Panc1 (cell line): ENCODE measurements around the gene BBX. TPM values are rescaled to one million over a fixed set of nuclear protein-coding genes. Genes with fewer than 3 reads are reported as not detected.

Experiments
- ATAC-seq: fragments of 200-7000 bp; cut with Tn5 transposase; 2 replicates; pipeline ENCODE4 v1.9.1; 2020; ENCODE audit warnings: mild to moderate bottlenecking, moderate library complexity
- BruUV-seq: library from RNA; stranded (reverse); fragments of 400-500 nt; replicated peaks from 2 replicates; lab custom pipeline; 2021; lab: Mats Ljungman, UMichigan
- CTCF ChIA-PET: fragments of 300-600 bp; sonication (Branson Sonifier 250); formaldehyde crosslinking; loops from one replicate; lab custom pipeline; 2022; ENCODE audit warnings: antibody characterized with exemption; lab: Charles Lee
- POLR2A ChIA-PET: fragments of 300-600 bp; sonication (Branson Sonifier 250); formaldehyde crosslinking; loops from one replicate; lab custom pipeline; 2022; ENCODE audit warnings: antibody characterized with exemption; lab: Charles Lee
- DNase-seq: peaks from one replicate; pipeline ENCODE4 v3.0.0-alpha.2; 2010; ENCODE audit warnings: low read depth, low spot score
- H3K27ac ChIP-seq: 2 replicates; pipeline ENCODE4 v1.5.1; 2011; ENCODE audit warnings: mild to moderate bottlenecking, low read length, inconsistent platforms
- H3K27me3 ChIP-seq: fragments of 200-500 bp; sonication (Bioruptor generic); 2 replicates; pipeline ENCODE4 v1.6.0; 2014; ENCODE audit warnings: low read length, inconsistent platforms; ENCODE audit not compliant: control insufficient read depth, insufficient read depth
- H3K36me3 ChIP-seq: fragments of 200-500 bp; sonication (Bioruptor generic); 2 replicates; pipeline ENCODE4 v1.5.1; 2014; ENCODE audit warnings: inconsistent platforms, mild to moderate bottlenecking, low read length, moderate library complexity; ENCODE audit not compliant: control insufficient read depth, insufficient read depth
- H3K4me1 ChIP-seq: 2 replicates; pipeline ENCODE4 v1.5.1; 2011; ENCODE audit warnings: inconsistent platforms, mild to moderate bottlenecking, low read length, moderate library complexity; ENCODE audit not compliant: control insufficient read depth, insufficient read depth
- H3K4me3 ChIP-seq, 2 experiments: 2 replicates each; pipeline ENCODE4 v1.5.1; 2011 to 2012; ENCODE audit warnings: low read depth in 2 of 2, low read length in 2 of 2, mild to moderate bottlenecking in 2 of 2, inconsistent platforms in 1 of 2, moderate library complexity in 1 of 2
- H3K9me3 ChIP-seq: fragments of 200-500 bp; sonication (Bioruptor generic); 2 replicates; pipeline ENCODE4 v1.5.1; 2014; ENCODE audit warnings: low read depth, mild to moderate bottlenecking, inconsistent platforms, low read length, moderate library complexity; ENCODE audit not compliant: control insufficient read depth, insufficient read depth
- CTCF ChIP-seq: fragments of 450-650 bp; IDR thresholded peaks from 2 replicates; pipeline ENCODE4 v1.5.1; 2017; ENCODE audit warnings: mild to moderate bottlenecking
- POLR2AphosphoS5 ChIP-seq: IDR thresholded peaks from 2 replicates; pipeline ENCODE4 v1.6.1; 2012; ENCODE audit warnings: mild to moderate bottlenecking, low read depth, low read length, moderate library complexity
- REST ChIP-seq, 2 experiments: IDR thresholded peaks; 2 replicates each; pipeline ENCODE4 v1.6.1; 2011 to 2012; ENCODE audit warnings: low read depth in 2 of 2, control low read depth in 1 of 2, low read length in 1 of 2, mild to moderate bottlenecking in 1 of 2, moderate library complexity in 1 of 2; ENCODE audit not compliant: insufficient read depth in 1 of 2
- SIN3A ChIP-seq: IDR thresholded peaks from 2 replicates; pipeline ENCODE4 v1.6.1; 2012; ENCODE audit warnings: low read depth, mild to moderate bottlenecking, low read length, moderate library complexity, borderline replicate concordance; ENCODE audit not compliant: insufficient read depth
- TCF7L2 ChIP-seq: IDR thresholded peaks from 2 replicates; pipeline ENCODE4 v1.6.1; 2011; ENCODE audit warnings: mild to moderate bottlenecking, low read depth, low read length, inconsistent platforms
- in situ Hi-C: cut with HindIII; loops from 2 replicates; pipeline ENCODE4 v1.10.0; 2016; ENCODE audit warnings: low sequenced_read_pairs, low pct_unique_long_range_greater_than_20kb
- intact Hi-C: fragments of 100-400 bp; cut with micrococcal nuclease; formaldehyde crosslinking; loops from one replicate; pipeline ENCODE4 v1.10.0; 2022; ENCODE audit not compliant: unreplicated experiment
- total RNA-seq: library from RNA; stranded (reverse); gene quantifications from one replicate; pipeline ENCODE4 v1.2.1, GENCODE V29; 2021; ENCODE audit not compliant: unreplicated experiment

Gene BBX
- total RNA-seq, 1 experiment from 2014 or later: 28.5 TPM

GRCh38 chr3:107540857-107541256 lies 18.1 kb downstream of the BBX start:
- BruUV-seq: no TSS peak
- DNase-seq: no peak
- in situ Hi-C loops (no loop called here), intact Hi-C loops (no loop called here)
- Histone ChIP-seq H3K27ac (no peak overlapping the region), H3K9me3 (no peaks in the 10 kb centered on the region), H3K36me3 (no peaks in the 10 kb centered on the region), H3K4me1 (no peaks in the 10 kb centered on the region), H3K4me3 (no peak overlapping the region), H3K27me3 (no peaks in the 10 kb centered on the region)
- CTCF ChIA-PET: no interaction called here
- POLR2A ChIA-PET: no interaction called here
- no peak for ATAC-seq
- TF ChIP-seq TCF7L2 (no peak), REST (IDR thresholded peaks at IDR 0.05; ENCODE audit: insufficient read depth in 1 of 2, low read depth in 2 of 2, low read length in 1 of 2) (no peak), POLR2AphosphoS5 (no peak), CTCF (no peak), SIN3A (no peak)

- TF ChIP-seq POLR2AphosphoS5 (no peak), REST (IDR thresholded peaks at IDR 0.05; ENCODE audit: insufficient read depth in 1 of 2, low read depth in 2 of 2, low read length in 1 of 2) (no peak), TCF7L2 (no peak), CTCF (no peak), SIN3A (no peak)
- H3K27ac ChIP-seq: no peak overlapping the region
- no peaks in the 10 kb centered on the region for H3K27me3 ChIP-seq
- ATAC-seq (no peak), DNase-seq (no peak)
- no peaks in the 10 kb centered on the region for H3K36me3 ChIP-seq
- ChIA-PET POLR2A (interaction anchor here (0.6 kb wide), 1 partner anchor 474 kb away, joined by 9 read pairs; no protein-coding TSS in a partner anchor), CTCF (interaction anchor here (0.5 to 1.1 kb wide), 3 partner anchors 9 to 268 kb away, joined by 3 read pairs; no protein-coding TSS in a partner anchor)
- H3K9me3 ChIP-seq: no peaks in the 10 kb centered on the region
- H3K4me1 ChIP-seq: no peaks in the 10 kb centered on the region
- in situ Hi-C loops (no loop called here), intact Hi-C loops (no loop called here)
- BruUV-seq: no TSS peak
- H3K4me3 ChIP-seq: no peak overlapping the region
Measured at GRCh38 chr3:107542665-107543064, 19.9 kb downstream of the BBX start.
